RPMI7951 (cell line): Measurements from ENCODE around the gene GRID2. TPM values are rescaled to one million over a fixed set of nuclear protein-coding genes. Genes with fewer than 3 reads are reported as not detected.

Experiments used
- DNase-seq: peaks from one replicate; pipeline ENCODE4 v3.0.0-alpha.2; 2012; ENCODE audit warnings: low read depth
- total RNA-seq: library from RNA; depleted of rRNA; stranded (reverse); fragments of >200 nt; shearing (Covaris generic); gene quantifications from 2 replicates; pipeline ENCODE4 v1.2.3, GENCODE V29; 2014

The GRID2 gene
- total RNA-seq, 1 experiment from 2014 or later: 0.12 TPM

- no peak for DNase-seq
Measured at GRCh38 chr4:93080316-93080715, 776.5 kb downstream of the GRID2 start.

- no peak for DNase-seq
Measured at GRCh38 chr4:93084599-93085305, 781.0 kb downstream of the GRID2 start.

- DNase-seq: no peak
Measured at GRCh38 chr4:93086356-93086755, 782.6 kb downstream of the GRID2 start.

GRCh38 chr4:93092765-93093164 is 789.0 kb downstream of the GRID2 start:
- no peak for DNase-seq

GRCh38 chr4:93103042-93103441 is 799.3 kb downstream of the GRID2 start:
- no peak for DNase-seq

GRCh38 chr4:93116624-93117023 is 812.9 kb downstream of the GRID2 start:
- no peak for DNase-seq

GRCh38 chr4:93127489-93127888 is 823.7 kb downstream of the GRID2 start:
- no peak for DNase-seq

GRCh38 chr4:93132631-93133030 is 828.9 kb downstream of the GRID2 start:
- DNase-seq: no peak

GRCh38 chr4:93139118-93139517 is 835.4 kb downstream of the GRID2 start:
- DNase-seq: no peak

- DNase-seq: no peak
Measured at GRCh38 chr4:93143902-93144301, 840.1 kb downstream of the GRID2 start.

GRCh38 chr4:93144644-93145043 is 840.9 kb downstream of the GRID2 start:
- no peak for DNase-seq

GRCh38 chr4:93147524-93148212 is 843.9 kb downstream of the GRID2 start:
- no peak for DNase-seq

GRCh38 chr4:93152491-93152890 is 848.7 kb downstream of the GRID2 start:
- DNase-seq: no peak

- no peak for DNase-seq
Measured at GRCh38 chr4:93157986-93158385, 854.2 kb downstream of the GRID2 start.

GRCh38 chr4:93168053-93168452 is 864.3 kb downstream of the GRID2 start:
- no peak for DNase-seq

- DNase-seq: no peak
Measured at GRCh38 chr4:93169966-93170365, 866.2 kb downstream of the GRID2 start.

- DNase-seq: no peak
Measured at GRCh38 chr4:93174598-93174997, 870.8 kb downstream of the GRID2 start.

GRCh38 chr4:93178279-93178678 is 874.5 kb downstream of the GRID2 start:
- DNase-seq: no peak

GRCh38 chr4:93179044-93179443 is 875.3 kb downstream of the GRID2 start:
- no peak for DNase-seq

- no peak for DNase-seq
Measured at GRCh38 chr4:93182722-93183121, 879.0 kb downstream of the GRID2 start.

GRCh38 chr4:93183576-93183975 is 879.8 kb downstream of the GRID2 start:
- no peak for DNase-seq

- no peak for DNase-seq
Measured at GRCh38 chr4:93184053-93184452, 880.3 kb downstream of the GRID2 start.

- DNase-seq: no peak
Measured at GRCh38 chr4:93186846-93187245, 883.1 kb downstream of the GRID2 start.

GRCh38 chr4:93187466-93187865 is 883.7 kb downstream of the GRID2 start:
- DNase-seq: no peak
